HepG2 (cell line): ENCODE data around the gene MLYCD. TPM values are rescaled to one million over a fixed set of nuclear protein-coding genes. Genes with fewer than 3 reads are reported as not detected.
A peak's percentile ranks its signal among the peaks of the same experiment; 100 is the strongest.

Experiments used
- ATM ChIP-seq: fragments of 450-650 bp; IDR thresholded peaks from 2 replicates; pipeline ENCODE4 v1.7.1; 2017; ENCODE audit warnings: mild to moderate bottlenecking, borderline replicate concordance
- EZH2 ChIP-seq: conservative IDR thresholded peaks from 2 replicates; pipeline ENCODE4 v1.6.1; 2012; ENCODE audit warnings: mild to moderate bottlenecking, low read depth, low read length, moderate library complexity
- LBX2 ChIP-seq: sonication (generic); formaldehyde crosslinking; IDR thresholded peaks from 2 replicates; pipeline ENCODE4 v1.5.0; 2020; ENCODE audit warnings: missing genetic modification reagents, mild to moderate bottlenecking, borderline replicate concordance
- SNAI1 ChIP-seq: sonication (generic); formaldehyde crosslinking; IDR thresholded peaks from 2 replicates; pipeline ENCODE4 v1.5.0; 2020; ENCODE audit warnings: mild to moderate bottlenecking, missing genetic modification reagents, borderline replicate concordance
- THAP11 ChIP-seq: IDR thresholded peaks from 2 replicates; pipeline ENCODE4 v1.6.1; 2016; ENCODE audit warnings: missing biosample characterization, missing genetic modification reagents
- ZEB1 ChIP-seq: IDR thresholded peaks from 2 replicates; pipeline ENCODE4 v1.6.1; 2012; ENCODE audit warnings: mild to moderate bottlenecking, low read depth, inconsistent platforms; ENCODE audit not compliant: insufficient replicate concordance
- ZFP91 ChIP-seq: sonication (generic); formaldehyde crosslinking; IDR thresholded peaks from 2 replicates; pipeline ENCODE4 v1.9.0; 2022; ENCODE audit warnings: missing genetic modification reagents, mild to moderate bottlenecking, borderline replicate concordance
- ZHX2 ChIP-seq, 2 experiments: sonication (generic) in 1 of 2; formaldehyde crosslinking in 1 of 2; IDR thresholded peaks; 2 replicates each; pipeline versions ENCODE4 v1.6.1 to v1.9.0; 2014 to 2022; ENCODE audit warnings: antibody characterized with exemption in 1 of 2, borderline replicate concordance in 1 of 2, inconsistent platforms in 1 of 2, low read depth in 1 of 2, missing genetic modification reagents in 1 of 2
- ZNF121 ChIP-seq: sonication (generic); formaldehyde crosslinking; IDR thresholded peaks from 2 replicates; pipeline ENCODE4 v1.5.0; 2020; ENCODE audit warnings: mild to moderate bottlenecking, missing genetic modification reagents
- ZNF138 ChIP-seq: sonication (generic); formaldehyde crosslinking; IDR thresholded peaks from 2 replicates; pipeline ENCODE4 v1.5.0; 2020; ENCODE audit warnings: mild to moderate bottlenecking, low read depth, missing genetic modification reagents
- ZNF205 ChIP-seq: IDR thresholded peaks from 2 replicates; pipeline ENCODE4 v1.6.1; 2018; ENCODE audit warnings: missing biosample characterization, missing genetic modification reagents
- ZNF333 ChIP-seq: sonication (generic); formaldehyde crosslinking; IDR thresholded peaks from 2 replicates; pipeline ENCODE4 v1.4.0; 2020; ENCODE audit warnings: mild to moderate bottlenecking, missing genetic modification reagents, borderline replicate concordance
- ZNF501 ChIP-seq: sonication (generic); formaldehyde crosslinking; IDR thresholded peaks from 2 replicates; pipeline ENCODE4 v1.5.1; 2020; ENCODE audit warnings: mild to moderate bottlenecking, moderate library complexity, missing genetic modification reagents
- ZNF672 ChIP-seq: sonication (generic); formaldehyde crosslinking; IDR thresholded peaks from 2 replicates; pipeline ENCODE4 v1.8.1; 2022; ENCODE audit warnings: missing genetic modification reagents
- ZNF737 ChIP-seq: sonication (generic); formaldehyde crosslinking; IDR thresholded peaks from 2 replicates; pipeline ENCODE4 v1.5.0; 2020; ENCODE audit warnings: missing genetic modification reagents, mild to moderate bottlenecking, borderline replicate concordance
- ZNF740 ChIP-seq: sonication (generic); formaldehyde crosslinking; IDR thresholded peaks from 2 replicates; pipeline ENCODE4 v1.4.0; 2020; ENCODE audit warnings: missing genetic modification reagents
- polyA plus RNA-seq, 8 experiments: library from polyadenylated mRNA; depleted of rRNA in 3 of 8; stranded (reverse) in 7 of 8; unstranded in 1 of 8; fragments of >200 nt; fragmentation: Illumina TruSeq in 4 of 8; extraction: Trizol in 4 of 8; gene quantifications; 2 replicates each; pipeline versions ENCODE4 v1.2.1 to v1.2.3, GENCODE V29; 2011 to 2016; ENCODE audit warnings: low read depth in 4 of 8, missing spikeins in 1 of 8, mixed read lengths in 1 of 8; ENCODE audit not compliant: insufficient read depth in 1 of 8
- total RNA-seq, 5 experiments: library from RNA; depleted of rRNA; stranded (reverse); fragments of >200 nt; fragmentation: Illumina TruSeq; extraction: Trizol; gene quantifications; 2 replicates each; pipeline ENCODE4 v1.2.3, GENCODE V29; 2016; ENCODE audit warnings: low read depth in 1 of 5
- TF ChIP-seq, protein P1 (sequence below): sonication (generic); formaldehyde crosslinking; IDR thresholded peaks from 2 replicates; pipeline ENCODE4 v1.8.1; 2022; ENCODE audit warnings: low read depth, mild to moderate bottlenecking, missing genetic modification reagents

MLYCD gene
- total and polyA plus RNA-seq, 2 of the 13 experiments (the other 11 are each of a cell fraction or from before 2014, with no cell fraction given): 1.8 to 4.0 TPM

GRCh38 chr16:83942815-83943515 lies 44.0 kb downstream of the MLYCD start (continued):
- TF ChIP-seq ZNF672 (peak; percentile 55; the same call in 1 of the 2 replicates), ZNF737 (CRISPR knock-in tag) (no peak), LBX2 (CRISPR knock-in tag) (0 out of 2 replicates have a peak, but pooled peaks have one; percentile 68), THAP11 (CRISPR knock-in tag) (peak; percentile 87), ZFP91 (CRISPR knock-in tag) (peak; percentile 94), ZNF740 (CRISPR knock-in tag) (no peak), ZNF205 (CRISPR knock-in tag) (peak; percentile 100), SNAI1 (no peak), ZNF121 (CRISPR knock-in tag) (peak; percentile 75; the same call in 1 of the 2 replicates), ZNF501 (peak; percentile 78), ZNF333 (CRISPR knock-in tag) (no peak), ZEB1 (peak; percentile 93), ATM (peak; percentile 75; the same call in 1 of the 2 replicates), ZHX2 (IDR thresholded peaks at IDR 0.05; ENCODE audit: low read depth) (no peak; the same call in 1 of the 2 replicates), ZHX2 (CRISPR knock-in tag; IDR thresholded peaks at IDR 0.05; ENCODE audit: borderline replicate concordance) (no peak), ZNF138 (CRISPR knock-in tag) (0 out of 2 replicates have a peak, but pooled peaks have one; percentile 45), EZH2 (no peak)
- TF ChIP-seq, protein P1, sequence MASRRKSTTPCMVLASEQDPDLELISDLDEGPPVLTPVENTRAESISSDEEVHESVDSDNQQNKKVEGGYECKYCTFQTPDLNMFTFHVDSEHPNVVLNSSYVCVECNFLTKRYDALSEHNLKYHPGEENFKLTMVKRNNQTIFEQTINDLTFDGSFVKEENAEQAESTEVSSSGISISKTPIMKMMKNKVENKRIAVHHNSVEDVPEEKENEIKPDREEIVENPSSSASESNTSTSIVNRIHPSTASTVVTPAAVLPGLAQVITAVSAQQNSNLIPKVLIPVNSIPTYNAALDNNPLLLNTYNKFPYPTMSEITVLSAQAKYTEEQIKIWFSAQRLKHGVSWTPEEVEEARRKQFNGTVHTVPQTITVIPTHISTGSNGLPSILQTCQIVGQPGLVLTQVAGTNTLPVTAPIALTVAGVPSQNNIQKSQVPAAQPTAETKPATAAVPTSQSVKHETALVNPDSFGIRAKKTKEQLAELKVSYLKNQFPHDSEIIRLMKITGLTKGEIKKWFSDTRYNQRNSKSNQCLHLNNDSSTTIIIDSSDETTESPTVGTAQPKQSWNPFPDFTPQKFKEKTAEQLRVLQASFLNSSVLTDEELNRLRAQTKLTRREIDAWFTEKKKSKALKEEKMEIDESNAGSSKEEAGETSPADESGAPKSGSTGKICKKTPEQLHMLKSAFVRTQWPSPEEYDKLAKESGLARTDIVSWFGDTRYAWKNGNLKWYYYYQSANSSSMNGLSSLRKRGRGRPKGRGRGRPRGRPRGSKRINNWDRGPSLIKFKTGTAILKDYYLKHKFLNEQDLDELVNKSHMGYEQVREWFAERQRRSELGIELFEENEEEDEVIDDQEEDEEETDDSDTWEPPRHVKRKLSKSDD (CRISPR knock-in tag): peak; percentile 94
